IMR-90 (cell line): Measurements from ENCODE around the gene CPXM1. TPM values are rescaled to one million over a fixed set of nuclear protein-coding genes. Genes with fewer than 3 reads are reported as not detected.

Experiments used
- ATAC-seq: fragments of 200-7000 bp; cut with Tn5 transposase; 2 replicates; pipeline ENCODE4 v1.9.1; 2020; ENCODE audit warnings: low read depth, mild to moderate bottlenecking, moderate library complexity
- BruUV-seq: library from RNA; stranded (reverse); fragments of 400-500 nt; replicated peaks from 2 replicates; lab custom pipeline; 2021; lab: Mats Ljungman, UMichigan
- CTCF ChIA-PET: fragments of 300-600 bp; formaldehyde crosslinking; extraction: SDS; loops from one replicate; lab custom pipeline; 2021; ENCODE audit warnings: antibody characterized with exemption; lab: Yijun Ruan, JAX
- POLR2A ChIA-PET: fragments of 300-600 bp; sonication (Branson Sonifier 250); formaldehyde crosslinking; loops from one replicate; lab custom pipeline; 2022; ENCODE audit warnings: antibody characterized with exemption; ENCODE audit not compliant: unreplicated experiment; lab: Charles Lee
- DNase-seq: peaks from one replicate; pipeline ENCODE4 v3.0.0; 2013
- H2AFZ ChIP-seq: replicated peaks from 2 replicates; pipeline ENCODE3; 2013; ENCODE audit warnings: low read length, mild to moderate bottlenecking; ENCODE audit not compliant: poor library complexity
- H2AK5ac ChIP-seq: 2 replicates; pipeline ENCODE4 v1.6.1; 2013; ENCODE audit warnings: low read depth, low read length, inconsistent platforms
- H2AK9ac ChIP-seq: replicated peaks from 2 replicates; pipeline ENCODE3; 2013; ENCODE audit warnings: mild to moderate bottlenecking, low read depth, low read length, moderate library complexity; ENCODE audit not compliant: poor library complexity
- H2BK120ac ChIP-seq: 2 replicates; pipeline ENCODE4 v1.6.1; 2013; ENCODE audit warnings: low read depth, low read length, inconsistent platforms
- H2BK15ac ChIP-seq: 3 replicates; pipeline ENCODE4 v1.6.1; 2013; ENCODE audit warnings: low read depth, low read length, inconsistent platforms
- H2BK20ac ChIP-seq: 2 replicates; pipeline ENCODE4 v1.6.1; 2013; ENCODE audit warnings: low read depth, mild to moderate bottlenecking, inconsistent platforms, low read length, moderate library complexity
- H2BK5ac ChIP-seq: 2 replicates; pipeline ENCODE4 v1.6.1; 2013; ENCODE audit warnings: mild to moderate bottlenecking, low read depth, low read length, inconsistent platforms; ENCODE audit not compliant: poor library complexity, severe bottlenecking
- H3K14ac ChIP-seq: replicated peaks from 2 replicates; pipeline ENCODE4 v1.6.1; 2013; ENCODE audit warnings: low read depth, low read length, inconsistent platforms
- H3K18ac ChIP-seq: 2 replicates; pipeline ENCODE4 v1.6.1; 2013; ENCODE audit warnings: low read depth, low read length, control low read depth
- H3K23ac ChIP-seq: 2 replicates; pipeline ENCODE4 v1.6.1; 2013; ENCODE audit warnings: low read depth, low read length, inconsistent platforms
- H3K27ac ChIP-seq: 2 replicates; pipeline ENCODE4 v1.5.1; 2013; ENCODE audit warnings: mild to moderate bottlenecking, control low read depth, low read length; ENCODE audit not compliant: insufficient read depth
- H3K27me3 ChIP-seq: 2 replicates; pipeline ENCODE4 v1.6.1; 2013; ENCODE audit warnings: low read length; ENCODE audit not compliant: control insufficient read depth, insufficient read depth
- H3K36me3 ChIP-seq: 2 replicates; pipeline ENCODE4 v1.6.1; 2013; ENCODE audit warnings: low read length, mixed read lengths; ENCODE audit not compliant: control insufficient read depth, insufficient read depth
- H3K4ac ChIP-seq: 2 replicates; pipeline ENCODE4 v1.6.1; 2013; ENCODE audit warnings: low read depth, low read length, inconsistent platforms
- H3K4me1 ChIP-seq: 2 replicates; pipeline ENCODE4 v1.6.1; 2013; ENCODE audit warnings: low read length, mixed read lengths; ENCODE audit not compliant: control insufficient read depth, insufficient read depth
- H3K4me2 ChIP-seq: 2 replicates; pipeline ENCODE4 v1.6.1; 2013; ENCODE audit warnings: low read depth, mild to moderate bottlenecking, control low read depth, low read length, moderate library complexity
- H3K4me3 ChIP-seq: 2 replicates; pipeline ENCODE4 v1.5.1; 2013; ENCODE audit warnings: low read depth, mild to moderate bottlenecking, control low read depth, low read length, moderate library complexity; ENCODE audit not compliant: insufficient read depth
- H3K56ac ChIP-seq: 2 replicates; pipeline ENCODE4 v1.6.1; 2013; ENCODE audit warnings: low read length, inconsistent platforms; ENCODE audit not compliant: insufficient read depth; ENCODE audit errors: extremely low read depth
- H3K79me1 ChIP-seq, 2 experiments: 2 replicates each; pipeline ENCODE4 v1.6.1; 2013; ENCODE audit warnings: low read length in 2 of 2, inconsistent platforms in 1 of 2, low read depth in 1 of 2
- H3K9ac ChIP-seq: 2 replicates; pipeline ENCODE4 v1.6.1; 2013; ENCODE audit warnings: low read depth, low read length, control low read depth
- H3K9me1 ChIP-seq: 2 replicates; pipeline ENCODE4 v1.6.1; 2013; ENCODE audit warnings: low read length, inconsistent platforms; ENCODE audit not compliant: insufficient read depth
- H3K9me3 ChIP-seq: 2 replicates; pipeline ENCODE4 v1.6.1; 2013; ENCODE audit warnings: low read length; ENCODE audit not compliant: control insufficient read depth, insufficient read depth
- H4K20me1 ChIP-seq: 2 replicates; pipeline ENCODE4 v1.6.1; 2013; ENCODE audit warnings: low read length, inconsistent platforms; ENCODE audit not compliant: insufficient read depth
- H4K5ac ChIP-seq: 2 replicates; pipeline ENCODE4 v1.6.1; 2013; ENCODE audit warnings: mild to moderate bottlenecking, low read depth, low read length, control low read depth
- H4K8ac ChIP-seq, 2 experiments: 2 replicates each; pipeline ENCODE4 v1.6.1; 2013; ENCODE audit warnings: low read depth in 2 of 2, low read length in 2 of 2, control low read depth in 1 of 2, inconsistent platforms in 1 of 2
- H4K91ac ChIP-seq: 2 replicates; pipeline ENCODE4 v1.6.1; 2013; ENCODE audit warnings: low read depth, low read length, inconsistent platforms; ENCODE audit not compliant: insufficient read depth
- BHLHE40 ChIP-seq: fragments of 150-350 bp; IDR thresholded peaks from 2 replicates; pipeline ENCODE4 v1.6.1; 2016; ENCODE audit warnings: mild to moderate bottlenecking, low read depth, low read length
- CEBPB ChIP-seq: IDR thresholded peaks from 2 replicates; pipeline ENCODE4 v1.6.1; 2012; ENCODE audit warnings: low read depth, low read length, improper control_type of control experiment
- CHD1 ChIP-seq: IDR thresholded peaks from 2 replicates; pipeline ENCODE4 v1.6.1; 2012; ENCODE audit warnings: low read depth, low read length, improper control_type of control experiment
- FOS ChIP-seq: fragments of 150-350 bp; IDR thresholded peaks from 2 replicates; pipeline ENCODE4 v1.6.1; 2016; ENCODE audit warnings: low read depth, low read length
- MAFK ChIP-seq: IDR thresholded peaks from 2 replicates; pipeline ENCODE4 v1.6.1; 2012; ENCODE audit warnings: low read depth, low read length, improper control_type of control experiment
- MAZ ChIP-seq: IDR thresholded peaks from 2 replicates; pipeline ENCODE4 v1.6.1; 2012; ENCODE audit warnings: low read depth, mild to moderate bottlenecking, low read length, improper control_type of control experiment, moderate library complexity, borderline replicate concordance
- MXI1 ChIP-seq: IDR thresholded peaks from 2 replicates; pipeline ENCODE4 v1.6.1; 2012; ENCODE audit warnings: low read depth, mild to moderate bottlenecking, low read length, moderate library complexity, borderline replicate concordance
- NFE2L2 ChIP-seq: fragments of 150-350 bp; IDR thresholded peaks from 2 replicates; pipeline ENCODE4 v1.6.1; 2016; ENCODE audit warnings: low read depth, mild to moderate bottlenecking, low read length
- POLR2A ChIP-seq: IDR thresholded peaks from 2 replicates; pipeline ENCODE4 v1.6.1; 2012; ENCODE audit warnings: mild to moderate bottlenecking, low read depth, low read length
- RAD21 ChIP-seq: IDR thresholded peaks from 2 replicates; pipeline ENCODE4 v1.6.1; 2012; ENCODE audit warnings: low read length, improper control_type of control experiment
- RCOR1 ChIP-seq: IDR thresholded peaks from 2 replicates; pipeline ENCODE4 v1.6.1; 2012; ENCODE audit warnings: mild to moderate bottlenecking, low read length, improper control_type of control experiment; ENCODE audit not compliant: insufficient replicate concordance
- RFX5 ChIP-seq: IDR thresholded peaks from 2 replicates; pipeline ENCODE4 v1.8.0; 2012; ENCODE audit warnings: low read depth, mild to moderate bottlenecking, low read length, moderate library complexity
- SMC3 ChIP-seq: fragments of 150-350 bp; IDR thresholded peaks from 2 replicates; pipeline ENCODE4 v1.6.1; 2016; ENCODE audit warnings: low read depth, mild to moderate bottlenecking, antibody characterized with exemption, low read length, moderate library complexity
- whole genome bisulfite sequencing, 2 experiments: methylation state at CpG; one replicate each; pipeline versions ENCODE4 v1.1.5 to v1.1.7; 2013; ENCODE audit warnings: missing lambda C conversion rate in 2 of 2; ENCODE audit not compliant: insufficient read length in 1 of 2; ENCODE audit errors: extremely low coverage in 2 of 2; 5-methylcytosine and 5-hydroxymethylcytosine counted together
- dilution Hi-C: fragments of 300-500 bp; cut with HindIII; formaldehyde crosslinking; loops from one replicate; pipeline ENCODE4 v1.14.3; 2018; ENCODE audit warnings: low sequenced_read_pairs; ENCODE audit not compliant: unreplicated experiment
- in situ Hi-C: fragments of 300-500 bp; cut with MboI; formaldehyde crosslinking; loops from 3 replicates; pipeline ENCODE4 v1.14.3; 2019; ENCODE audit warnings: low sequenced_read_pairs, inconsistent platforms, mixed read lengths
- intact Hi-C: fragments of 100-400 bp; cut with micrococcal nuclease; formaldehyde crosslinking; loops from 2 replicates; pipeline ENCODE4 v1.10.0; 2022
- polyA plus RNA-seq, 3 experiments: library from polyadenylated mRNA; depleted of rRNA; stranded (reverse); fragments of >200 nt; gene quantifications; 2 replicates each; pipeline ENCODE4 v1.2.3, GENCODE V29; 2012; ENCODE audit warnings: low replicate concordance in 1 of 3
- total RNA-seq: library from RNA; depleted of rRNA; stranded (reverse); fragments of >200 nt; gene quantifications from 2 replicates; pipeline ENCODE4 v1.2.3, GENCODE V29; 2012
- TF ChIP-seq, protein P1 (sequence below): fragments of 150-350 bp; IDR thresholded peaks from 2 replicates; pipeline ENCODE4 v1.6.1; 2017; ENCODE audit warnings: mild to moderate bottlenecking, antibody characterized with exemption, low read length, low read depth
- TF ChIP-seq, protein P2 (sequence below): conservative IDR thresholded peaks from 2 replicates; pipeline ENCODE4 v1.5.1; 2012; ENCODE audit warnings: mild to moderate bottlenecking, low read depth, low read length, improper control_type of control experiment
- TF ChIP-seq, protein P3 (sequence below): fragments of 150-350 bp; IDR thresholded peaks from 2 replicates; pipeline ENCODE4 v1.6.1; 2016; ENCODE audit warnings: low read depth, mild to moderate bottlenecking, low read length, moderate library complexity, borderline replicate concordance

Gene CPXM1
- total and polyA plus RNA-seq, 2 of the 4 experiments (the other 2 are of a cell fraction) = 1.1 to 4.6 TPM

DNA sequence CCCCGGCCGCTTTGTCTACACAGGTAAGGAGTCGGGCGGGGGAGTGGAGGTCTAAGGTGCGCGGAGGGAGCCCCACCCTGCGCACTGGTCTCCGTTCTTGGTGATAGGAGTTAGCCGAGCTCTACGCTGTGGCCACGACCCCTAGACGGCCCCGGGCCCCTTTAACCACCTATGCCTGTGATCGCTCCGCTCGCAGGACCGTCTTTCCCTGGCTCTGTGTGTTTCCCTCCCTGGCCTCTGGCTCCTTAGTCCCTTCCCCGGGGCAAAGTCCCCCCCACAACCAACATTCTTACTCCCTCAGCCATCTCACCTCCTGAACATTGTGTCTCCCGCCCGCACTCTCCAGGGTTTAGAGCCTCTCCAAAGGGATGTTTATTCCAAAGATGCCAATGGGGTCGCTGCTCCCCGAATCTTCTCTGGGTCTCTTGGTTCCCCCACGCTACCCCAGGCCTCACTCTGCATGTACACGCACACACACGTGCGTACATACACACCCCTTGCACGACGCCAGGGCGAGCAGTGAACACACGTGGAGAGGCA is 50.4 kb downstream of the CPXM1 start:
- Histone ChIP-seq H4K91ac (no peak overlapping the region), H2BK20ac (no peak overlapping the region), H4K5ac (no peak overlapping the region), H3K4me3 (no peak overlapping the region), H3K14ac (no peak overlapping the region), H3K4ac (no peak overlapping the region), H3K9me1 (peaks cover 2% of the 10 kb centered on the region; the same call in 1 of the 2 replicates), H3K36me3 (no peaks in the 10 kb centered on the region), H3K27me3 (peaks cover 57% of the 10 kb centered on the region), H4K8ac (no peak overlapping the region), H2AFZ (no peak overlapping the region), H3K4me2 (no peak overlapping the region), H3K9me3 (no peaks in the 10 kb centered on the region), H2BK5ac (no peak overlapping the region), H3K79me1 (no peaks in the 10 kb centered on the region), H4K20me1 (no peaks in the 10 kb centered on the region), H2AK5ac (no peak overlapping the region), H3K23ac (no peak overlapping the region), H3K4me1 (peaks cover 8% of the 10 kb centered on the region; the same call in 1 of the 2 replicates), H2BK120ac (no peak overlapping the region), H2BK15ac (no peak overlapping the region), H3K18ac (no peak overlapping the region), H3K27ac (no peak overlapping the region), H2AK9ac (no peak overlapping the region), H3K56ac (no peak overlapping the region), H3K9ac (no peak overlapping the region)
- intact Hi-C loops = no loop called here
- TF ChIP-seq, protein P1, sequence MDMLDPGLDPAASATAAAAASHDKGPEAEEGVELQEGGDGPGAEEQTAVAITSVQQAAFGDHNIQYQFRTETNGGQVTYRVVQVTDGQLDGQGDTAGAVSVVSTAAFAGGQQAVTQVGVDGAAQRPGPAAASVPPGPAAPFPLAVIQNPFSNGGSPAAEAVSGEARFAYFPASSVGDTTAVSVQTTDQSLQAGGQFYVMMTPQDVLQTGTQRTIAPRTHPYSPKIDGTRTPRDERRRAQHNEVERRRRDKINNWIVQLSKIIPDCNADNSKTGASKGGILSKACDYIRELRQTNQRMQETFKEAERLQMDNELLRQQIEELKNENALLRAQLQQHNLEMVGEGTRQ = no peak
- TF ChIP-seq, protein P2, sequence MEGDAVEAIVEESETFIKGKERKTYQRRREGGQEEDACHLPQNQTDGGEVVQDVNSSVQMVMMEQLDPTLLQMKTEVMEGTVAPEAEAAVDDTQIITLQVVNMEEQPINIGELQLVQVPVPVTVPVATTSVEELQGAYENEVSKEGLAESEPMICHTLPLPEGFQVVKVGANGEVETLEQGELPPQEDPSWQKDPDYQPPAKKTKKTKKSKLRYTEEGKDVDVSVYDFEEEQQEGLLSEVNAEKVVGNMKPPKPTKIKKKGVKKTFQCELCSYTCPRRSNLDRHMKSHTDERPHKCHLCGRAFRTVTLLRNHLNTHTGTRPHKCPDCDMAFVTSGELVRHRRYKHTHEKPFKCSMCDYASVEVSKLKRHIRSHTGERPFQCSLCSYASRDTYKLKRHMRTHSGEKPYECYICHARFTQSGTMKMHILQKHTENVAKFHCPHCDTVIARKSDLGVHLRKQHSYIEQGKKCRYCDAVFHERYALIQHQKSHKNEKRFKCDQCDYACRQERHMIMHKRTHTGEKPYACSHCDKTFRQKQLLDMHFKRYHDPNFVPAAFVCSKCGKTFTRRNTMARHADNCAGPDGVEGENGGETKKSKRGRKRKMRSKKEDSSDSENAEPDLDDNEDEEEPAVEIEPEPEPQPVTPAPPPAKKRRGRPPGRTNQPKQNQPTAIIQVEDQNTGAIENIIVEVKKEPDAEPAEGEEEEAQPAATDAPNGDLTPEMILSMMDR = no peak
- TF ChIP-seq BHLHE40 (no peak), MXI1 (no peak), NFE2L2 (no peak), FOS (no peak), POLR2A (no peak), CEBPB (no peak), MAFK (no peak), RCOR1 (no peak), SMC3 (no peak), MAZ (no peak), RFX5 (no peak), CHD1 (no peak), RAD21 (no peak)
- TF ChIP-seq, protein P3, sequence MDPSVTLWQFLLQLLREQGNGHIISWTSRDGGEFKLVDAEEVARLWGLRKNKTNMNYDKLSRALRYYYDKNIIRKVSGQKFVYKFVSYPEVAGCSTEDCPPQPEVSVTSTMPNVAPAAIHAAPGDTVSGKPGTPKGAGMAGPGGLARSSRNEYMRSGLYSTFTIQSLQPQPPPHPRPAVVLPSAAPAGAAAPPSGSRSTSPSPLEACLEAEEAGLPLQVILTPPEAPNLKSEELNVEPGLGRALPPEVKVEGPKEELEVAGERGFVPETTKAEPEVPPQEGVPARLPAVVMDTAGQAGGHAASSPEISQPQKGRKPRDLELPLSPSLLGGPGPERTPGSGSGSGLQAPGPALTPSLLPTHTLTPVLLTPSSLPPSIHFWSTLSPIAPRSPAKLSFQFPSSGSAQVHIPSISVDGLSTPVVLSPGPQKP = no peak
- DNase-seq (no peak), ATAC-seq (no peak)
- ChIA-PET POLR2A (no interaction called here), CTCF (no interaction called here)
- in situ Hi-C loops = loop anchor here (5.0 to 10.0 kb wide), 2 partner anchors 102 to 245 kb away; no protein-coding TSS in a partner anchor
- dilution Hi-C loops = no loop called here
- WGBS, 2 experiments = 11% methylated on average over 5 of the region's 30 CpGs; no CpG with 5 or more reads in 1 of the 2 experiments
- BruUV-seq = no TSS peak
